ENCODE data around the gene LENG9.
A peak's percentile ranks its signal among the peaks of the same experiment; 100 is the strongest.

The LENG9 gene

DNA sequence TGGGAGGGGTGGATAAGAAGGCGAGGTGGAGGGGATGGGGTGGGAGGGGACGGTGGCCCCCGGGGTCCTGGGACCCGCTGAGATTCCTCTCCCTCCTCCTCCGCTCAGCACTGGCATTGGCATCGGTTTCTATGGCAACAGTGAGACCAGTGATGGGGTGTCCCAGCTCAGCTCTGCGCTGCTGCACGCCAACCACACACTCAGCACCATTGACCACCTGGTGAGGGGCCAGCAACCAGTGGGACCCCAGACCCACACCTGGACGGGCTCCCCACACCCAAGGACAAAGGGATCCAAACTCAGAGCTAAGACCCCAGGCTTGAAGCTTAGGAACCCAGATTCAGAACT lies 42.4 kb downstream of the LENG9 start:
- TF ChIP-seq, protein P1, sequence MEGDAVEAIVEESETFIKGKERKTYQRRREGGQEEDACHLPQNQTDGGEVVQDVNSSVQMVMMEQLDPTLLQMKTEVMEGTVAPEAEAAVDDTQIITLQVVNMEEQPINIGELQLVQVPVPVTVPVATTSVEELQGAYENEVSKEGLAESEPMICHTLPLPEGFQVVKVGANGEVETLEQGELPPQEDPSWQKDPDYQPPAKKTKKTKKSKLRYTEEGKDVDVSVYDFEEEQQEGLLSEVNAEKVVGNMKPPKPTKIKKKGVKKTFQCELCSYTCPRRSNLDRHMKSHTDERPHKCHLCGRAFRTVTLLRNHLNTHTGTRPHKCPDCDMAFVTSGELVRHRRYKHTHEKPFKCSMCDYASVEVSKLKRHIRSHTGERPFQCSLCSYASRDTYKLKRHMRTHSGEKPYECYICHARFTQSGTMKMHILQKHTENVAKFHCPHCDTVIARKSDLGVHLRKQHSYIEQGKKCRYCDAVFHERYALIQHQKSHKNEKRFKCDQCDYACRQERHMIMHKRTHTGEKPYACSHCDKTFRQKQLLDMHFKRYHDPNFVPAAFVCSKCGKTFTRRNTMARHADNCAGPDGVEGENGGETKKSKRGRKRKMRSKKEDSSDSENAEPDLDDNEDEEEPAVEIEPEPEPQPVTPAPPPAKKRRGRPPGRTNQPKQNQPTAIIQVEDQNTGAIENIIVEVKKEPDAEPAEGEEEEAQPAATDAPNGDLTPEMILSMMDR (IDR thresholded peaks at IDR 0.05; ENCODE audit: low read depth, low read length): no peak
- TF ChIP-seq MYC (IDR thresholded peaks at IDR 0.05; ENCODE audit: low read depth, low read length) (no peak), POLR2A (IDR thresholded peaks at IDR 0.05; ENCODE audit: extremely low read depth, insufficient read length) (no peak), MAX (IDR thresholded peaks at IDR 0.05; ENCODE audit: low read depth, low read length) (no peak)
- no peak overlapping the region for H3K4me3 ChIP-seq (ENCODE audit: low read depth, low read length)

GRCh38 chr19:54420383-54421168 lies 43.0 kb downstream of the LENG9 start:
- TF ChIP-seq MAX (IDR thresholded peaks at IDR 0.05; ENCODE audit: low read depth, low read length) (no peak), MYC (IDR thresholded peaks at IDR 0.05; ENCODE audit: low read depth, low read length) (no peak), POLR2A (IDR thresholded peaks at IDR 0.05; ENCODE audit: extremely low read depth, insufficient read length) (no peak)
- TF ChIP-seq, protein P1 (IDR thresholded peaks at IDR 0.05; ENCODE audit: low read depth, low read length): no peak
- no peak for DNase-seq (ENCODE audit: low read depth)
- H3K4me3 ChIP-seq (ENCODE audit: low read depth, low read length): no peak overlapping the region

More for the DNA sequence above, 42.4 kb downstream of the LENG9 start:
- DNase-seq (ENCODE audit: low read depth): no peak

DNA sequence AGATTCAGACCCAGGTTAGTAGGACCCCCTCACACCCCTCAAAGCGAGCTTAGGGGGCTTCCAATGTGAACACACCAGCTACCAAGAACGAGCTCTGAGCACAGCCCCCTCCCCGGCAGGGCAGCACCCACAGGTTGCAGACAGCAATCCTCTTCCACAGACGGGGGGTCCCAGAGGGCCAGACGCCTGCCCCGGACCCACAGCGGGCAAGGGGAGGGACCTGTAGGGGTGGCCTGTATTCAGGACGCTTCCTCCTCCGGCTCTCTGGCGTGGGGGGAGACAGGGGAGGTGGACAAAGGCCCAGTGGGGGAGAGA lies 43.6 kb downstream of the LENG9 start:
- no peak for DNase-seq (ENCODE audit: low read depth)
- H3K4me3 ChIP-seq (ENCODE audit: low read depth, low read length): no peak overlapping the region
- TF ChIP-seq, protein P1 (IDR thresholded peaks at IDR 0.05; ENCODE audit: low read depth, low read length): no peak
- no peak for TF ChIP-seq MAX (IDR thresholded peaks at IDR 0.05; ENCODE audit: low read depth, low read length)
- no peak for TF ChIP-seq POLR2A (IDR thresholded peaks at IDR 0.05; ENCODE audit: extremely low read depth, insufficient read length)
- TF ChIP-seq MYC (IDR thresholded peaks at IDR 0.05; ENCODE audit: low read depth, low read length): no peak

DNA sequence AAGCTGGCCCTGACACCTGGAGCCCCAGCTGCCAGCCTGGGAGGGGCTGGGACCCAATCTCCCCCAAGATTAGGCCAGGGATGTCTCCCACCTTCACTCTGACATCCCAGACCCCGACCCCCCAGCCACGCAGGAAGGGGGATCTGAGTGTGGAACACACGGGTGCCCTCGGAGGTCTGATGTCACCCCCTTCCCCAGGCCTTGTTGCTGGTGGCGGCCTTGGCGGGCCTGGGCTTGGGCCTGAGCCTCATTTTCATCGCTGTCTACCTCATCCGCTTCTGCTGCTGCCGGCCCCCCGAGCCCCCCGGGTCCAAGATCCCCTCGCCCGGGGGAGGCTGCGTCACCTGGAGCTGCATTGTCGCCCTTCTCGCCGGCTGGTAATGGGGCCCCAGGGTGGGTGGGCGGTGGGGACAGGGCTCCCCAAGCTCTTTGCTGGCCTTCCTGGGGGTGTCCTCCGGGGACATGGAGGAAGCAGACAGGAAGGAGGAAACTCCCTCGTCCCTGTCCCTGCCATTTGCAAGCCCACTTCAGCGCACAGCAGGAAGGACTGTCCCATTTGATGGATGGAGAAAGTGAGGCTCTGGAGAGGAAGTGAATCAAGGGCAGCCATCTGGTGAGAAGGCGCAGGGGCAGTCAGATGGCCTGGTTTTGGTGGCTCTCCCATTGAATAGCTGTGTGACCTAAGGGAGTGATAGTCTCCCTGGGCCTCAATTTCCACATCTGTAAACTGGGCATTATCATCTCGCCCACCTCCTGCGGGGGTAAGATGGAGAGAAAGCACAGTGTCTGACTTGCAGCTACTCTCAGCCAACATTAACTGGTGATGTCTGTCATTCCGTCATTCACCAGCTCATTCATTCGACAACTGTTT lies 44.4 kb downstream of the LENG9 start:
- DNase-seq (ENCODE audit: low read depth): no peak
- no peak overlapping the region for H3K4me3 ChIP-seq (ENCODE audit: low read depth, low read length)
- TF ChIP-seq POLR2A (IDR thresholded peaks at IDR 0.05; ENCODE audit: extremely low read depth, insufficient read length) (no peak), MYC (IDR thresholded peaks at IDR 0.05; ENCODE audit: low read depth, low read length) (no peak), MAX (IDR thresholded peaks at IDR 0.05; ENCODE audit: low read depth, low read length) (no peak)
- TF ChIP-seq, protein P1 (IDR thresholded peaks at IDR 0.05; ENCODE audit: low read depth, low read length): no peak

DNA sequence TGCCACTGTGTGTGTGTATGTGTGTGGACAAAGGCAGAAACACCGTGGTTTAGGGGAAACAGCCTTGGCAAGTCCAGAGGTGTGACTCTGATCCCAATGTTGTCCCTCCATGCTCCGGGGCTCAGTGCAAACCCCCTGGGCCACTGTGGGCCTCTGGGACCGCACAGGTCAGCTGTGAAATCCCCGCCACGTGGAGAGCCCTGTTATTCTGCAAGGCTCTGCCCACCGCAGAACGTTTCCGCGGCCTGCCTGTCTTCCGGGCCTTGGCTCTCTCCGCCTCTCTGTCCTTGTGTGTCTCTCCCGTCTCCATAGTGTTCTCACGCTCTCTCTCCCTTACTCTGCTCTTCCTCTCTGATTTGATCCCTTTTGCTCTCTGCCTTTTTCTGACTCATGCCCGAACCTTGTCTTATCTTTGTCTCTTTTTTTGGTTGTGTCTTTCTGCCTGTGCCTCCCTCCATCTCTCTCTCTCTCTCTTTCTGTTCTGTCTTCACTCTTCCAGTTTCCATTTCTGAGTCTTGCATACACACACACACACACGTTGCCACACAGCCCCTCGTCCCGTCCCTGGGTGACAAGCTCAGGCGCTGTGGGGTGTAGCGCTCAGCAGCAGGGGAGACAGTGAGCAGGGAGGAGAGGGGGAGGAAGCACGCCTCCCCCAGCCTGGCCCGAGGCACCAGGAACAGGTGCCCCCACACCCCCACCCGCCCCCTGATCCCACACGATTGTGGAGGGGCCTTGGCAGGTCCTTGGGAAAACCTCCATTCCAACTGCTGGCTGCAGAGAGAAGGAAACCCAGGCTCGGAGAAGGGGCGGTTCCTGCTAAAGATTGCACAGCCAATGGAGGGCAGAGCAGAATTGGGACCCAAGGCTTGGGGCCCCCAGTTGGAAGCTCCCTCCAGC lies 45.3 kb downstream of the LENG9 start:
- TF ChIP-seq, protein P1 (IDR thresholded peaks at IDR 0.05; ENCODE audit: low read depth, low read length): no peak
- no peak overlapping the region for H3K4me3 ChIP-seq (ENCODE audit: low read depth, low read length)
- DNase-seq (ENCODE audit: low read depth): peak; percentile 70

Measured in NB4 (cell line).